HG03108 (cell line): Measurements from ENCODE around the gene ATPAF1.
"Not testable (repeated sequence)": the region's sequence is repeated elsewhere in the genome, so short reads cannot be mapped to it uniquely, and the experiment has no call there.

Experiments used
- ATAC-seq: cut with Tn5 transposase; IDR thresholded peaks from one replicate; pipeline ENCODE4 v1.9.1; 2021; ENCODE audit warnings: moderate library complexity; ENCODE audit not compliant: unreplicated experiment

Gene ATPAF1

DNA sequence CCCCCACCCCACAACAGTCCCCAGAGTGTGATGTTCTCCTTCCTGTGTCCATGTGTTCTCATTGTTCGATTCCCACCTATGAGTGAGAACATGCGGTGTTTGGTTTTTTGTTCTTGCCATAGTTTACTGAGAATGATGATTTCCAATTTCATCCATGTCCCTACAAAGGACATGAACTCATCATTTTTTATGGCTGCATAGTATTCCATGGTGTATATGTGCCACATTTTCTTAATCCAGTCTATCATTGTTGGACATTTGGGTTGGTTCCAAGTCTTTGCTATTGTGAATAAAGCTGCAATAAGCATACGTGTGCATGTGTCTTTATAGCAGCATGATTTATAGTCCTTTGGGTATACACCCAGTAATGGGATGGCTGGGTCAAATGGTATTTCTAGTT is 17.0 kb downstream of the ATPAF1 start:
- ATAC-seq, result not testable (repeated sequence)

DNA sequence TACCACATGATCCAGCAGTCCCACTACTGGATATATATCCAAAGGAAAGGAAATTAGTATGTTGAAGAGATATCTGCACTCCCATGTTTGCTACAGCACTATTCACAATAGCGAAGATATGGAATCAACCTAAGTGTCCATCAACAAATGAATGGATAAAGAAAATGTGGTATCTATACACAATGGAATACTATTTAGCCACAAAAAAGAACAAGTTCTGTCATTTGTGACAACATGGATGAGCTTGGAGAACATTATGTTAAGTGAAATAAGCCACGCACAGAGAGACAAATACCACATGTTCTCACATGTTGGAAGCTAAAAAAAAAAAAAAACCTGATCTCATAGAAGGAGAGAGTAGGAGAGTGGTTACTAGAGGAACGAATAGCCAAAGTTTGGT is 17.7 kb downstream of the ATPAF1 start:
- no peak for ATAC-seq

DNA sequence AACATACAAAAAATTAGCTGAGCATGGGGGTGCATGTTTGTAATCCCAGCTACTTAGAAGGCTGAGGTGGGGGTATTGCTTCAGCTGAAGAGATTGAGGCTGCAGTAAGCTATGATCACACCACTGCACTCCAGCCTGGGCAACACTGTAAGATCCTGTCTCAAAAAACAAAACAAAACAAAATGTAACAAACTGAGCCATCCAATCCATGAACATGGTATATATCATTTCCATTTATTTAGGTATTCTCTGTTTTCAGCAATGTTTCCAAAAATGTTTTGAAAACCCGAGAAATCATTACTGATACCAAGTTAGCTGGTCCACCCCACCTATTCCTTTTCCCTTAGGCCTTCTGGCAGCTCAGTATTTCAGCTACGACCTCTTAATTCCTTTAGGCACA is 18.4 kb downstream of the ATPAF1 start:
- ATAC-seq, result no peak

DNA sequence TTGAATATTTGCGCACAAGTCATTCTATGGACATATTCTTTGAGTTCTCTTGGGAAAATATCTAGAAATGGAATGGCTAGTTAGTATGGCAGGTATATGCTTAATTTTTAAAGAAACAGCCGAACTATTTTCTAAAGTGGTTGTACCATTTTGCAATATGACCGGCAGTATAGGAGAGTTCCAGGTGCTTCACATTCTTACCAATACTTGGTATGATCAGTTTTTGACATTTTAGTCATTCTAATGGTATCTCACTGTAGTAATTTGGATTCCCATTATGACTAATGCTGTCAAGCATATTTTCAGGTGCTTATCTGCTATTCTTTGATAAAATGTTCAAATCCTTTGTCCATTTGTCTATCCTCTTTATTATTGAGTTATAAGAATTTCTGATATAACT is 20.6 kb downstream of the ATPAF1 start:
- no peak for ATAC-seq

GRCh38 chr1:46646844-46647243 is 21.3 kb downstream of the ATPAF1 start:
- no peak for ATAC-seq

GRCh38 chr1:46646331-46646730 is 21.8 kb downstream of the ATPAF1 start:
- no peak for ATAC-seq

DNA sequence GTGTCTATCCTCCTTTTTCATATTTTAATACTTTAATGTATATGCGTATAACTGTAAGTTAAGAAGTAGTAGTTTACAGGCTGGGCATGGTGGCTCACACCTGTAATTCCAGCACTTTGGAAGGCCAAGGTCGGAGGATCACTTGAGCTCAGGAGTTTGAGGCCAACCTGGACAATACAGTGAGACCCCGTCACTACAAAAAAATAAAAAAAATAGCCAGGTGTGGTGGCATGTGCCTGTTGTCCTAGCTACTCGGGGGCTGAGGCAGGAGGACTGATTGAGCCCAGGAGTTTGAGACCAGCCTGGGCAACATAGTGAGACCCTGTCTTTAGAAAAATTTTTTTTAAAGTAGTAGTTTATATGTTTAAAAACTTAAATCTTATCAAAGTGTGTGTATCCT is 22.3 kb downstream of the ATPAF1 start:
- no peak for ATAC-seq

DNA sequence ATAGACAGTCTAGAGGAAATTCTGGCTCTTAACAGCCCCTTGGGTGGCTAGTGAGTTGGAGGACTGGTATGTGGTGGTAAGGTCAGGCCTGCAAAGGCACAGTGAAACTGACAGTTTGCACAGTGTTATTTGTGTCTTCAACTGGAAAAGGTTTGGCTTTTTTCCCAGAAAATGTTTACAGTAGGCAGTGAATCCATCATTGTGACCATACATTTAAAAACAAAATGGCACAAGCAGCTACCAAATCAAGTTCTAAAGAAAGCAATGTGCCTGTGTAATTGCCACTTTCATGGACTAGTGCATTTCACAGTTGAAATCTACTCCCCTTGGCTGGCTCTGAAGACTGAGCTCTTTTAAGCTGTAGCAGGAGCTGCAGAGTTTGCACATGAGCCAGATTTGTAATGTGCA is 24.8 kb downstream of the ATPAF1 start:
- ATAC-seq, result no peak

DNA sequence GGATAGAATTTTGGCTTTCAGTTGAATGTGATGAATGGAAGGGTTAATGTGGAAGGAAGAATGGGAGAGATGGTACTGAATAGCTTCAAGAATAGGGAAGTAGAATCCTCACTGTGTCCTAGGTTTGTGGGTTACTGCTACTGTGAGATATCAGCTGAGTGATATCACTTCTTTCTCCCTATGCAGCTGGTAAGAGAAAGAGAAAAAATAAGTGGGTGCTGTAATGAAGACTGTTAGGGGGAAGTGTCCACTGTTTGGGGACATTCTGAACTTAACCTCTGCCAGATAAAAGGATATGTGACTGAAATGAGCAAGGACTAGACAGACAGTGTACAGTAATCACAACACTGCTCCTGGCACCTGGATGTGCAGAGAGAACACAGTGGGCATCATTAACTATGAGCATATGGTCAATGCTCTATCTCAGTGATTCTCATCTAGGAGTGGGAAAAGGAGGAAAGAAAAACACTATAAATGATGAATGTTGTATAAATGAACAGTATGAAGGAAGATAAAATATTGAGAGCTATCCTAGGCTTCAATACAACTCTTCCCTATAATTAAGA is 26.0 kb downstream of the ATPAF1 start:
- no peak for ATAC-seq

GRCh38 chr1:46639547-46639946 is 28.6 kb downstream of the ATPAF1 start:
- no peak for ATAC-seq

DNA sequence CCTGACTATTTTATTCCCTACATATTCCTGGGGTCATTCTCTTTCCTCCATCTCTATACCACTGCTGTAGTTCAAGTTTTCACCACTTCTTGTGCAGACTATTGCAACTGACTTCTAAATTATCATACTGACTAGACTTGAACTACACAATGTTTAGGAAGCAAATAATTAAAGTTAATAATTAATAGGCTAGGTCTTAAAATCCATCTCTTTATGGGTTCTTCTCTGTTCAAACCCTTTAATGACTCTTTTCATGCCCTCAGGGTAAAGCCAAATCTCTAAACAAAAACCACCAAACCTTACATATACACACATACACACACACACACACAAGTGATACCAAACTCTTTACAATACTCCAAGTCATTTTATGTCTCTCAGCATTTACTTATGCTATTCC is 29.2 kb downstream of the ATPAF1 start:
- no peak for ATAC-seq

DNA sequence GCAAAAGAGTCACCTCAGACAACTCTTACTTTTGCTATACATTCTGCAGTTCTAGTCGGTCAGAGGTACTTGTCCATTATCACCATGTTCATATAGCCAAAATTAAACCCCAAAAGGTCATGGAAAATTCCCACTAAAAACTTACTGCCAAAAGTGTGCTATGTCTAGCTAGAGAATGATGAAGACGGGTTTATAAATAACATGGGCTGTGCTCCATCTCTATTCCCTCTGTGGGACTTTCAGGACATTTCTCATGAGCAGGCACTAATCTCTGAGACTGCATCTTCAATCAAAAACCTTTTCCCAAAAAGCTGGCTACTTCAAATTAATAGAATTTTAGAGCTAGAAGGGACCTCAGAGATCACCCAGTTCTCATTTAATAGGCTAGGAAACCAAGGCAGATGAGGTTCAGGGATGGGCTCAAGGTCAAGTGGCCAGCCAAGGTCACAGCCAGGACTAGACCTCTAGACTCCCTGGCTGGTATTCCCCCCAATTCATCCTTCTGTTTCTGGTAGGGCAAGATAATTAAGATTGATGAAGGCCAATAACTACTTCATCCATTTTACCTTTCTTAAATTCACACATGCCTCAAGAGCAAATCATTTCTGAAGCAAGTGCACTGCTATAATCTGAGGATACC is 30.6 kb downstream of the ATPAF1 start:
- no peak for ATAC-seq

DNA sequence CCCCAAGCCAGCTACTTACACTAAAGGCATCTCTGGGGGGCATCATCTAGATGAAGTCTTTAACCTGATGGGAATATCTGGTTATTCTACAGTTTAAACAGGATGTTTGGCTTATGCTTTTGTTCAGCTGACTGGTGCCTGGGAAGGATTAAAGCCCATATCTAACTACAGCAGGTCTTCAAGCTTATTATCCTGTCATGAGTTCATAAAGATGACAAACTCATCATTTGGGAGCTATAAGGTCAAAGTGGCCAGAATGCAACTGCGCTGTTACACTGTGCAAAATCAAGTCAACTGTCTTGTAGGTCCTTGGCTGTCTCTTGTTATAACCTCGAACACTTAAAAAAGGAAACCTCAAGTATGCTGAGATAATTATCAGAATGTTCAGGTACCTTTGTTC is 33.0 kb downstream of the ATPAF1 start:
- ATAC-seq, result no peak

DNA sequence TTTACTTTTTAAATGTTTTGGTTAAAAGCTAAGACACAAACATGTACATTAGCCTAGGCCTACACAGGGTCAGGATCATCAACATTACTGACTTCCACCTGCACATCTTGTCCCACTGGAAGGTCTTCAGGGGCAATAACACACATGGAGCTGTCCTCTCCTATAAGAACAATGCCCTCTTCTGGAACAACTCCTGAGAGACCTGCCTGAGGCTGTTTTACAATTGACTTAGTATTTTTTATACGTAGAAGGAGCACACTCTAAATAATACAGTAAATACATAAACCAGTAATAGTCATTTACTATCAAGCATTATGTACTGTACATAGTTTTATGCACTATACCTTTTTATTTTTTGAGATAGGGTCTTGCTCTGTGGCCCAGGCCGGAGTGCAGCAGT is 37.4 kb downstream of the ATPAF1 start:
- ATAC-seq, result no peak

- no peak for ATAC-seq
Measured at GRCh38 chr1:46623743-46624644, 44.2 kb downstream of the ATPAF1 start.

DNA sequence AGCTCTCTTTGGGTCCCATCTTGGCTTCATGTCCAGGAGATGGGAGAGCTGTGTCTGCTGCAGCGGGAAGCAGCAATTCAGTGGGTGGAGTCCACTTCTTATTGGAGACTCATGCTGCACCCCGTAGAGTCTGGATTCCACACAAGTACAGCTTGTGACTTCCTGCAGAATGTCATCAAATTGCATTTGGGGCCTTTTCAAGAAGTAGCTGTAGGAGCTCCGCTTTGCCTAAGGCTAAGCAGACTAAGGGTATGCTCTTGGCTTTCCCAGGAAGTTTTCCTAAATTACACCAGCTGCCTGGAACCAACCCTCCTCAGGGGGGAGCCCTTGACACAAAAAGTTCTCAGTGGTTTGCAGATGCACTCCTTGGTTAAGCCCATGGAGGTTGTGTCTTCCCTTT is 45.8 kb downstream of the ATPAF1 start:
- no peak for ATAC-seq

DNA sequence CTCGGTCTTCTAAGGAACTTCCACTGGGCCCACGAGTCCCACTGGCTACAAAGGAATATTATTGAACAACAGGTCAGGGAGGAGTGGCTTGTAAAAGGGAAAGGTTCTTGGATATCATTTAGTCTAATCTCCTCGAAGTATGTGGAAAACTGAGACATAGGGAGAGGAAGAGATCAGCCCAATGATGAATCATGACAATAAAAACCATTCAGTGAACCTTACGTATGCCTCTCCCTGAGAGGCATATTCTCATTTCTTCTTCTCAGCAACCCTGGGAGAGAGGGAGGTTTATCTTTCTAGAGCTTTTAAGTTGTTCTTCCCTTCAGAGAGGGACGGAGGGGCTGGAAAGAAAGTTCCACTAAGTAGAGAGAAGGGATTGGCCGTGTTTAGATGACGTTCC is 46.2 kb downstream of the ATPAF1 start:
- ATAC-seq, result no peak

DNA sequence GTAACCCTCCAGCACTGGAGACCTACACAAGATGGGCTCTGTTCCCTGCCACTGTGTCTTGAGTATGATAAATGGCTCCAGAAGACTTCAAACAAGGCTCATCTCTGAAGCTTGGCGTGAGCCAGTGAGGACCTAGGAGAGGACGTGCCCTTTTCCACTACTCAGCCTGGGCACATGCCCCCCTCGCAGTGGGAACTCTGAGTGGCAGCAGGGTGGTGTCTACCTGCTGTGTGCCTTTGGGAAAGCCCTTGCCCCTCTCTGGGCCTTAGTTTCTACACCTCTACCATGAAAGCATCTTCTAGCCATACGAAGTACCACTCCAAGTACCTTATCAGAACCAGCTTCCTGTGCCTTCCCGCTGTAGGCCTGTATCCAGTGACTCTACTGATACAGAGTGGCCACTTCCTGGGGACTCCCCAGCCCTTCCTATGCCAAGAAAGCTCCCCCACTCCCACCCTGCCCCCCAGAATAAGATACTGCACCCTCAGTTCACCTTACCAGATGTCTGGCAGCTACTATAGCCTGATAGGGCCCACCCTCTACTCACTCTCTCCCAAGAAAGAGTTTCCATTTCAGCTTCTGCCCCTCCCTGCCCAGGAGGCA is 48.4 kb downstream of the ATPAF1 start:
- ATAC-seq, result no peak

DNA sequence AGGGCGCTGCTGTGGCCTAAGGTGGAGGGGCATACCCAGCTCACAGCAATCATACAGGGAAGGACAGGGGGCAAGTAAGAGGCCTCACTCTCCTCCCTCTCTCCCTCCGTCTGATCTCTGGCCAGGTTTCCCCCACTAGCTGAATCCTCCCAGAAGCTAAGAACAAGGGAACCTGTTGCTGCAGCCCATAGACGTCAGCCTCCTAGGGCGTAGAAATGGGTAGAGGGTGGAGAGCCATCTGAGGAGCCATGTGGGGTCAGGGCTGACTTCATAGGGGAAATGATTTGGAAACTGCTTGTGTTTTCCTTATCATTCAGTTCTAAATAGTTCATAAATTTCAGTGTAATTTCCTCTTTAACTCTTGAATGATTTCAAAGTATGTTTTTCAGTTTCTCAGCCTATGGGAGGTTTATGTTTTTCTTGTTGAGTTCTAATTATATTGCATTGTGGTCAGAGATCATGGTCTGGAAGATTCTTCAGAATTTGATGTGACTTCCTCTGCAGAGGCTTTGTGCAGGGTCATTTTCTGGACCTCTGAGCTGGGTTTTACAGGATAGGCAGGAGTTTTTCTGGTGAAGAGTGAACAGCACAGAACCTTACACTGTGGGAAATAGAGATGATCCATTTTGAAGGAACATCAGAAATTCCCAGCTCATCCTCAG is 49.3 kb downstream of the ATPAF1 start:
- no peak for ATAC-seq

DNA sequence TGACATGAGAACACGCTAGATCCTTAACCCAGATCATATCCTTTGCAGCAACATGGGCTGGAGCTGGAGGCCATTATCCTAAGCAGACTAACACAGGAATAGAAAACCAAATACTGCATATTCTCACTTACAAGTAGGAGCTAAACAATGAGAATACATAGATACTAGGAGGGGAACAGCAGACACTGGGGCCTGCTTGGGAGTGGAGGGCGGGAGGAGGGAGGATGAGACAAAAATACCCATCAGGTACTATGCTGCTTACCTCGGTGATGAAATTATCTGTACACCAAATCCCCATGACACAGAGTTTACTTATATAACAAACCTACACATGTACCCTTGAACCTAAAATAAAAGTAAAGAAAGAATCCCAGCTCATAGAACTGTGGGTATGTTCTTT is 50.3 kb downstream of the ATPAF1 start:
- ATAC-seq, result no peak

- no peak for ATAC-seq
Measured at GRCh38 chr1:46617108-46617800, 50.9 kb downstream of the ATPAF1 start.
